Measurements from ENCODE around the gene ACTL8. TPM values are rescaled to one million over a fixed set of nuclear protein-coding genes. Genes with fewer than 3 reads are reported as not detected.

Gene ACTL8
- total RNA-seq, 4 donors from 2014 or later = 0.18 to 0.50 (median 0.19) TPM; not detected in 1

GRCh38 chr1:17819129-17819802 lies 64.1 kb downstream of the ACTL8 start:
- H3K27me3 ChIP-seq = peaks cover 0 to 61% (median 0%) of the 10 kb centered on the region in 4 donors
- no peak overlapping the region for H3K27ac ChIP-seq
- no peak for DNase-seq
- H3K9me3 ChIP-seq = no peaks in the 10 kb centered on the region
- WGBS, 2 donors = 29 to 48% methylated on average over 9 to 12 of the region's 17 CpGs
- TF ChIP-seq CTCF (IDR thresholded peaks at IDR 0.05) (no peak), POLR2A (IDR thresholded peaks at IDR 0.05) (no peak)
- no peaks in the 10 kb centered on the region for H3K36me3 ChIP-seq
- intact Hi-C loops (cut with DNase I) = no loop called here
- H3K4me3 ChIP-seq = no peak overlapping the region
- H3K4me1 ChIP-seq = no peaks in the 10 kb centered on the region

- Histone ChIP-seq H3K36me3 (no peaks in the 10 kb centered on the region), H3K4me3 (no peak overlapping the region), H3K27me3 (peaks cover 0 to 61% (median 0%) of the 10 kb centered on the region in 4 donors), H3K27ac (no peak overlapping the region), H3K9me3 (no peaks in the 10 kb centered on the region), H3K4me1 (no peaks in the 10 kb centered on the region)
- no peak for TF ChIP-seq POLR2A (IDR thresholded peaks at IDR 0.05)
- no peak for TF ChIP-seq CTCF (IDR thresholded peaks at IDR 0.05)
- no peak for DNase-seq
- intact Hi-C loops (cut with DNase I) = no loop called here
- WGBS, 2 donors = 70 to 76% methylated on average over 8 of the region's 8 CpGs
Measured at GRCh38 chr1:17820198-17820597, 65.1 kb downstream of the ACTL8 start.

GRCh38 chr1:17822741-17823426 lies 67.8 kb downstream of the ACTL8 start:
- H3K9me3 ChIP-seq = no peaks in the 10 kb centered on the region
- TF ChIP-seq CTCF (IDR thresholded peaks at IDR 0.05) (no peak), POLR2A (IDR thresholded peaks at IDR 0.05) (no peak)
- WGBS, 2 donors = 85 to 90% methylated on average over 5 to 12 of the region's 22 CpGs
- DNase-seq = no peak
- H3K36me3 ChIP-seq = no peaks in the 10 kb centered on the region
- intact Hi-C loops (cut with DNase I) = no loop called here
- H3K4me1 ChIP-seq = no peaks in the 10 kb centered on the region
- no peak overlapping the region for H3K27ac ChIP-seq
- H3K4me3 ChIP-seq = no peak overlapping the region
- peaks cover 0 to 77% (median 0%) of the 10 kb centered on the region in 4 donors for H3K27me3 ChIP-seq

GRCh38 chr1:17825273-17826164 lies 70.4 kb downstream of the ACTL8 start:
- DNase-seq = no peak
- peaks cover 0 to 78% (median 0%) of the 10 kb centered on the region in 4 donors for H3K27me3 ChIP-seq

GRCh38 chr1:17826165-17826488 lies 71.0 kb downstream of the ACTL8 start:
- no peak for DNase-seq
- no peak for TF ChIP-seq POLR2A (IDR thresholded peaks at IDR 0.05)
- peak in 4 of 6 experiments; percentile 36 to 50 (median 38) for TF ChIP-seq CTCF (IDR thresholded peaks at IDR 0.05)

More at GRCh38 chr1:17825273-17826164, 70.4 kb downstream of the ACTL8 start:
- intact Hi-C loops (cut with DNase I) = no loop called here
- TF ChIP-seq POLR2A (IDR thresholded peaks at IDR 0.05) = no peak
- no peak overlapping the region for H3K4me3 ChIP-seq
- 45 to 54% methylated on average over 7 to 33 of the region's 33 CpGs for WGBS, 2 donors
- H3K27ac ChIP-seq = no peak overlapping the region
- no peaks in the 10 kb centered on the region for H3K4me1 ChIP-seq
- H3K9me3 ChIP-seq = no peaks in the 10 kb centered on the region
- no peaks in the 10 kb centered on the region for H3K36me3 ChIP-seq

More at GRCh38 chr1:17826165-17826488, 71.0 kb downstream of the ACTL8 start:
- no peak overlapping the region for H3K27ac ChIP-seq
- H3K9me3 ChIP-seq = no peaks in the 10 kb centered on the region
- intact Hi-C loops (cut with DNase I) = no loop called here
- no peaks in the 10 kb centered on the region for H3K36me3 ChIP-seq
- no peaks in the 10 kb centered on the region for H3K4me1 ChIP-seq
- H3K27me3 ChIP-seq = peaks cover 0 to 82% (median 0%) of the 10 kb centered on the region in 4 donors
- H3K4me3 ChIP-seq = no peak overlapping the region
- WGBS, 2 donors = 20 to 61% methylated on average over 1 to 6 of the region's 16 CpGs

All from esophagus squamous epithelium (tissue), 5 donors.